ENCODE measurements around the gene RSPRY1. TPM values are rescaled to one million over a fixed set of nuclear protein-coding genes. Genes with fewer than 3 reads are reported as not detected.

RSPRY1 gene
- total RNA-seq, 1 experiment from 2014 or later: 57.7 TPM

DNA sequence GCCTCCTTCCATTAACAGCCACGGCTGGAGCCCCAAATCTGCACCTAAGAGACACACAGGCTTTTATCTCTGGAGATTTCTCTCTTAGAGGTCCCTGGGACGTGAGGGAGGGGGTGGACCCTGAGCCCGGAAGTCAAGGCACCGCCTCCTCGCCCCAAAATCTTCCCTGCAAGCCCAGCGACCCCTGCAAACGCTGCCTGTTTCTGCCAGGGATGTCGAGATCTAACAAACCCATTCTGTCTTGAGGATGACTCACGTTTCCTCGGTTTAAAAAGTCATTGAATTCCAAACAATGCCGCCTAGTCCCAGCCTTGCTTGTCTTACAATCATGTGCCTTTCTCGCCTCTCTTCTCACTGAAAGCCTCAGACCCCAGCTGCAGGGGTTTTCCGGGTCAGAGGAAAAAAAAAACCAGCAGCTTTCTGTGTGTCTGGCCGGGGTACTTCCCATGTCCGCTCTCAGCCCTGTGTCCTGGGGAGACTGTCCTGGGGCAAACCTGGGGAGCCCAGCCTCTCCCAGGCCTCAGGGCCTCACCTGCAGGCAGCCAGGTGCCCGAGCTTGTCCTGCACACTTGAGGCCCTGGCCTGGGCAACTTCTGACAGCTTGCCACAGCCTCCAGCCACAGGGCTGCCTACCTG is 74.3 kb downstream of the RSPRY1 start:
- Histone ChIP-seq H3K36me3 (ENCODE audit: control insufficient read depth, insufficient read depth, low read length) (peaks cover 2% of the 10 kb centered on the region; the same call in 1 of the 2 replicates), H3K4me1 (no peaks in the 10 kb centered on the region), H3K4me3 (ENCODE audit: low read depth, low read length) (no peak overlapping the region), H3K27me3 (replicated peaks; ENCODE audit: control insufficient read depth, insufficient read depth, low read length) (no peaks in the 10 kb centered on the region), H3K9me3 (no peaks in the 10 kb centered on the region)
- H3K27me3 Mint-ChIP-seq (ENCODE audit: insufficient read depth, unreplicated experiment): no peaks in the 10 kb centered on the region
- intact Hi-C loops (cut with micrococcal nuclease; ENCODE audit: unreplicated experiment): no loop called here
- ChIA-PET POLR2A (no interaction called here), CTCF (no interaction called here)
- no peak overlapping the region for H3K4me3 Mint-ChIP-seq (ENCODE audit: unreplicated experiment)
- peak overlapping the region; percentile 46 for H3K27ac Mint-ChIP-seq (ENCODE audit: unreplicated experiment)
- peak in 1 of 2 experiments; percentile 31 for DNase-seq
- no peaks in the 10 kb centered on the region for H3K9me3 Mint-ChIP-seq (ENCODE audit: unreplicated experiment)
- H3K36me3 Mint-ChIP-seq (ENCODE audit: insufficient read depth, unreplicated experiment): peaks cover 42% of the 10 kb centered on the region
- no peaks in the 10 kb centered on the region for H3K4me1 Mint-ChIP-seq (ENCODE audit: low read depth, unreplicated experiment)
- TF ChIP-seq, protein P1, sequence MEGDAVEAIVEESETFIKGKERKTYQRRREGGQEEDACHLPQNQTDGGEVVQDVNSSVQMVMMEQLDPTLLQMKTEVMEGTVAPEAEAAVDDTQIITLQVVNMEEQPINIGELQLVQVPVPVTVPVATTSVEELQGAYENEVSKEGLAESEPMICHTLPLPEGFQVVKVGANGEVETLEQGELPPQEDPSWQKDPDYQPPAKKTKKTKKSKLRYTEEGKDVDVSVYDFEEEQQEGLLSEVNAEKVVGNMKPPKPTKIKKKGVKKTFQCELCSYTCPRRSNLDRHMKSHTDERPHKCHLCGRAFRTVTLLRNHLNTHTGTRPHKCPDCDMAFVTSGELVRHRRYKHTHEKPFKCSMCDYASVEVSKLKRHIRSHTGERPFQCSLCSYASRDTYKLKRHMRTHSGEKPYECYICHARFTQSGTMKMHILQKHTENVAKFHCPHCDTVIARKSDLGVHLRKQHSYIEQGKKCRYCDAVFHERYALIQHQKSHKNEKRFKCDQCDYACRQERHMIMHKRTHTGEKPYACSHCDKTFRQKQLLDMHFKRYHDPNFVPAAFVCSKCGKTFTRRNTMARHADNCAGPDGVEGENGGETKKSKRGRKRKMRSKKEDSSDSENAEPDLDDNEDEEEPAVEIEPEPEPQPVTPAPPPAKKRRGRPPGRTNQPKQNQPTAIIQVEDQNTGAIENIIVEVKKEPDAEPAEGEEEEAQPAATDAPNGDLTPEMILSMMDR (IDR thresholded peaks at IDR 0.05; ENCODE audit: insufficient read depth in 1 of 2, low read depth in 1 of 2, low read length in 1 of 2, severe bottlenecking in 1 of 2, unreplicated experiment in 1 of 2): no peak
- no TSS peak for BruUV-seq (replicated peaks)

DNA sequence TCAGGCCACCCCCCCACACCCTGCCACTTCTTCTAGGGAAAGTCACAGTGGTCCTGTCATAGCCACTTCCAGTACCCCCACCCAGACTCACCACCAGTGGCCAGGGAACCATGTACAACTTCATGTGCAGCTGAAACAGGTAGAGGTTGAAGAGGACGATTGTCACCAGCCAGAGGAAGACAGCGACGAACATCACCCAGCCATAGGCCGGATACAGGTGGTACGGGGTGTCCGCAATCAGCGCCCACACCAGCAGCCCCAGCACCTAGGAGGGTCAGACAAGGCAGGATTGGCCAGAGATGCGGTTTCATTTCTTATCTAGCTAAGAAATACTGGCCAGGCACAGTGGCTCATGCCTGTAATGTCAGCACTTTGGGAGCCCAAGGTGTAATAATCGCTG is 75.7 kb downstream of the RSPRY1 start:
- no peaks in the 10 kb centered on the region for H3K27me3 Mint-ChIP-seq (ENCODE audit: insufficient read depth, unreplicated experiment)
- Histone ChIP-seq H3K27me3 (replicated peaks; ENCODE audit: control insufficient read depth, insufficient read depth, low read length) (no peaks in the 10 kb centered on the region), H3K9me3 (no peaks in the 10 kb centered on the region), H3K36me3 (ENCODE audit: control insufficient read depth, insufficient read depth, low read length) (0 out of 2 replicates have a peak, but pooled peaks cover 2% of the 10 kb centered on the region), H3K4me3 (ENCODE audit: low read depth, low read length) (no peak overlapping the region), H3K4me1 (no peaks in the 10 kb centered on the region; the same call in 1 of the 2 replicates)
- H3K36me3 Mint-ChIP-seq (ENCODE audit: insufficient read depth, unreplicated experiment): peaks cover 28% of the 10 kb centered on the region
- no peak overlapping the region for H3K4me3 Mint-ChIP-seq (ENCODE audit: unreplicated experiment)
- intact Hi-C loops (cut with micrococcal nuclease; ENCODE audit: unreplicated experiment): no loop called here
- TF ChIP-seq, protein P1 (IDR thresholded peaks at IDR 0.05; ENCODE audit: insufficient read depth in 1 of 2, low read depth in 1 of 2, low read length in 1 of 2, severe bottlenecking in 1 of 2, unreplicated experiment in 1 of 2): no peak
- POLR2A ChIA-PET: no interaction called here
- peak in 1 of 2 experiments; percentile 22 for DNase-seq
- no peaks in the 10 kb centered on the region for H3K4me1 Mint-ChIP-seq (ENCODE audit: low read depth, unreplicated experiment)
- no TSS peak for BruUV-seq (replicated peaks)
- H3K27ac Mint-ChIP-seq (ENCODE audit: unreplicated experiment): no peak overlapping the region
- no peaks in the 10 kb centered on the region for H3K9me3 Mint-ChIP-seq (ENCODE audit: unreplicated experiment)
- CTCF ChIA-PET: no interaction called here

DNA sequence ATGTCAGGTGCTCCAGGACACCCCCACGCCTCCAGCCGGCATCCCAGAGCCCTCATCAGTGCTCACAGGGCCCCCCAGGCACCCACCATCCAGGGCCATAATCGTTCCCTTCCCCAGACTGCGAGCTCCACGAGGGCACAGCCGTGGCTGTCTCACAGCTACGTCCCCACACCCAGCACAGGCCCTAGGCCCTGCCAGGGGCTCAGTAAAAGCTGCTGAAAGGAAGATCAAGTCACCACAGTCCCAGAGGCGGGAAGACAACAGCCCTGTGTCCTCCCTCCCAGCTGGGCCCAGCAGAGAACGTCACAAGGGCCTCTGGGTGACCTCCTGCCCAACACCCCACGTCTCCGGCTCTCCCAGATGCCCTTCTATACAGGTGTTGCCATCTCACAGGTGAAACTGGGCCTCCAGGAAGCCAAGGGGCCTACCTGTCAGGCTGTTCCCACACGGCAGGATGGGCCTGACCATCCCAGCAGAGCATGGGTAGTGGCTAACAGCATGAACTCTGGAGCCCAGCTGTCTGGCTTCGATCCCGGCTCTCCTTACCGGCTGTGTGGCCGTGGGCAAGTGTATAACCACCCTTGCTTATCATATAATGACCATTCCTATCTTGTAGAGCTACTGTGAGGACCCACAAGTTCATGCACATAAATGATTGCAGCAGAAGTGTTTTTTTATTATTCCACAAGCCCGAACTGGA is 76.9 kb downstream of the RSPRY1 start:
- no peaks in the 10 kb centered on the region; the same call in 1 of the 2 replicates for H3K4me1 ChIP-seq
- H3K4me3 ChIP-seq (ENCODE audit: low read depth, low read length): no peak overlapping the region
- H3K4me1 Mint-ChIP-seq (ENCODE audit: low read depth, unreplicated experiment): peaks cover under 1% of the 10 kb centered on the region
- H3K27ac Mint-ChIP-seq (ENCODE audit: unreplicated experiment): no peak overlapping the region
- TF ChIP-seq, protein P1 (IDR thresholded peaks at IDR 0.05; ENCODE audit: insufficient read depth in 1 of 2, low read depth in 1 of 2, low read length in 1 of 2, severe bottlenecking in 1 of 2, unreplicated experiment in 1 of 2): no peak
- peaks cover 19% of the 10 kb centered on the region for H3K36me3 Mint-ChIP-seq (ENCODE audit: insufficient read depth, unreplicated experiment)
- peak in 1 of 2 experiments; percentile 32 for DNase-seq
- 0 out of 2 replicates have a peak, but pooled peaks cover 2% of the 10 kb centered on the region for H3K36me3 ChIP-seq (ENCODE audit: control insufficient read depth, insufficient read depth, low read length)
- no peaks in the 10 kb centered on the region for H3K27me3 Mint-ChIP-seq (ENCODE audit: insufficient read depth, unreplicated experiment)
- BruUV-seq (replicated peaks): no TSS peak
- H3K9me3 ChIP-seq: no peaks in the 10 kb centered on the region
- POLR2A ChIA-PET: no interaction called here
- intact Hi-C loops (cut with micrococcal nuclease; ENCODE audit: unreplicated experiment): no loop called here
- CTCF ChIA-PET: interaction anchor here (0.6 kb wide), 1 partner anchor 77 kb away, joined by 3 read pairs; the partner anchor contains the start of gene PSME3IP1
- no peak overlapping the region for H3K4me3 Mint-ChIP-seq (ENCODE audit: unreplicated experiment)
- no peaks in the 10 kb centered on the region for H3K9me3 Mint-ChIP-seq (ENCODE audit: unreplicated experiment)
- H3K27me3 ChIP-seq (replicated peaks; ENCODE audit: control insufficient read depth, insufficient read depth, low read length): no peaks in the 10 kb centered on the region

Data from Caco-2 (cell line).